ENCODE results near the gene RIC8A.

RIC8A gene

GRCh38 chr11:203945-204586 is 3.4 kb upstream of the RIC8A start:
- no peak for DNase-seq (ENCODE audit: low read depth, low spot score)

GRCh38 chr11:204587-205109 is 2.9 kb upstream of the RIC8A start:
- no peak for DNase-seq (ENCODE audit: low read depth, low spot score)

DNA sequence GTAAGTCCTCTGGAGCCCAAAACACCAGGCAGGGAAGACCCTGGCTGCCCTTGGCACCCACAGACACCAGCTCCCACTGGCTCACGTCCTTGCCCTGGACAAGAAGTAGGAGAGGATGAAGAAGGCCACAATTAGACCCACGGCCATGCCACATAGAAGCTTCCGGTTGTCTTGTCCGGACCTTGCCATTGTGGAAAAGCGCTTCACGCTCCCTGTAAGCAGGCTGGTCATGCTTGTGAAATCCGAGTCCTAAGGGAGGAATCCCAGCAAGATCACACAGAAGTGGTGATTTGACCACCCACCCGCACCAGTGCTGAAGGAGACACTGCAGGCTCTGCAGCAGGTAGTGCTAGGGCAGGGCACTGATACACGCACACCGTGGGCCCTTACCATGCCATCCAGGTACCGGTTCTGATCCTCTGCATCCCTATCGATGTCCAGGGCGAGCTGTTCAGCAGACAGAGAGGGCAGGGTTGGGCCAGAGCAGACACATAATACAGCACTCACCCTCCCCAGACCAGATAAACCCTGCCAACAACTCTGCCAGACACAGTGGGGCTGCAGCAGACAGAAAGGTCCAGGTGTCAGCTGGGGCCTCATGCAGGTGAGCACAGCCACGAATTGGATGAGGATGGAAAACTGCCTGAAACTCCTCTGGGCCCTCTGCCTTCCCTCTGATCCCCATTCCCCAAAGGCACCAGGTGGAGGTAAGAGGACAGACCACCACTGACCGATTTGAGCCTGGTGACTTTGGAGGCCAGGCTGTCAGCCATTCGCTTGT is 2.1 kb upstream of the RIC8A start:
- DNase-seq (ENCODE audit: low read depth, low spot score) = no peak

- DNase-seq (ENCODE audit: low read depth, low spot score) = no peak
These were observed 1.5 kb upstream of the RIC8A start for GRCh38 chr11:206002-206384.

DNA sequence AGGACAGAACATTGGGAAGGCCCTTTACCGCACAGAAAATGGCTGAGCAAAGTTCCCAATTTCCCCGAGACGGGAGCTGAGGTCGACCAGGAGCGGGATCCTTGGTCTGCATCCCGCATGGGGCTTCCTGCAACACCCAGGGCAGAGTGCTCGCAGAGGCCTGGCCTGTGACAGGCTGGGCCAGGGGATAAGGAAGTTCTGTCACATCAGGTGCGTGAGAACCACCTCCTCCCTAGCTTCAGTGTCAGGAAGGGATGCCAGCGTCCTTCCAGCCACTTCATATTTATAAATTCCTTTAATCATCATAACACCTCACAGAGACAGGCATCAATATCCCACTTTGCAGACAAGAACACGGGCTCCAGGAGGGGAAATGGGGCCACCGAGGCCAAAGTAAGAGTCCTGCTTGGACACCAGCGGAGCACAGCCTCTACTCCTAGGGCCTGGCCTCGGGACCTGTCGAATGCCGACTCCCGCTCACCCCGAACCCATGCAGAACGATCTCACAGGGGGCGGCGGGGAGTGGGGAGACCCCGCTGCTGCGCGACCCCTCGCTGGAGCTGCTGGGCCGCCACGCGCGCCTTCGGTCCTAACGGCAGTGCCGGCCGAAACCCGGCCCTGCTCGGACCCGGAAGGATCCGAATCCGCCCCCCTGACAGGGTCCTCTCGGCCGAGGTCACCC is 841 bp upstream of the RIC8A start:
- no peak for DNase-seq (ENCODE audit: low read depth, low spot score)

DNA sequence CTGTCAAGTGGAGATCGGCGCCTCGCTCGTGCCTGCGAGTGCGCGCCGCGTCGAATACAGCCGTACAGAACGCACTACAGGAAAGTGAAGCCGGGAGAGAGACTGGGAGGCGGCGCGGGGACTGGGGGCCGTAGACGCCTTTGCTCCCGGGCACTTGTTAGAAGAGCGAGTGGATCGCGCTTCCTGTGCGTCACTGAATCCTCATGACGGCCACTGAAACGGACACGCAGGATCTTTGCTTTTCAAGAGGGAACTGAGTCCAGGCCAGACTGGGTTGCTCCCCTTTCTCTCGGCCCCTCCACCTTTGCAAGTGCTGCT is 314 bp downstream of the RIC8A start:
- DNase-seq (ENCODE audit: low read depth, low spot score) = no peak

DNA sequence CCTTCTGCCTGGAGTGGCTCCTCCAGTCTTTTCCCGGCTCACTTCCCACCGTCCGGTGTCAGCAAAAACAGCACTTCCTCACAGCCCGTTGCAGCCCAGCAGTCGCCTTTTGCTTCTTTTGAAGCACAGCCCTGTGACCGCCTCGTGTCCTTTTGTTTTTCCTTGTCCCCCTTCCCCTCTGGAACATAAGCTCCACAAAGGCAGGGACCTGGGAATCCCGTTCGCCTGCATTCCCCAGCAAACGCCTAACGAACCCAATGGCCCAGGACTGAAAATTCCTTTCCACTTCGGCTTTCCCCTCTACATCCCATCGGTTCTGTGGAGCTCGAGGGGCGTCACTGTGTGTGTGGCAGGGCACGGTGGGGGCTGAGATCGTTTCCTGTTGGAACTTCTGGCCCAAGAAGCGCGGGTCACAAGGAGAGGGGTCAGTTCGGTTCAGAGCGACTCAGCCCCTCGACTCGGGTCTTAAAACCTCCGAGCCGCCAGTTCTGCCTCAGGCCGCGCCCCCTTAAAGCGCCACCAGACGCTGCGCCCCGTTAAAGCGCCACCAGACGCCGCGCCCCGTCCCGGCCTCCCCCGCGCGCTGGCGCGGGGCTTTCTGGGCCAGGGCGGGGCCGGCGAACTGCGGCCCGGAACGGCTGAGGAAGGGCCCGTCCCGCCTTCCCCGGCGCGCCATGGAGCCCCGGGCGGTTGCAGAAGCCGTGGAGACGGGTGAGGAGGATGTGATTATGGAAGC is 841 bp downstream of the RIC8A start:
- no peak for DNase-seq (ENCODE audit: low read depth, low spot score)

DNA sequence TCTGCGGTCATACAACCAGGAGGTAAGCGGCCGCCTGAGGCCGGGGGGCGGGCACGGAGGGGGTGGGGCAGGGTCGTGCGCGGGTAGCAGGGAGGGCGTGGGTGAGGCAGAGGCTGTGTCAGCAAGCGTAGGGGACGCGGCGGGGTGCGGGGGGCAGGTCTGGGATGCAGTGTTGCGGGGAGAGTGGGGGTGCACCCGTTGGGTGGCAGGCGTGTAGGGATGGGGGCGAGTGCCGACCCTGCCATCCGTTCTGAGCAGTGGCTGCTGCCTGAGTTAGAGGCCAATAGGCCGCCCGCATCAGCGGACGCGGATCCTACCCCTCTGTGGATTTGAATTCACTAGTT is 1.4 kb downstream of the RIC8A start:
- no peak for DNase-seq (ENCODE audit: low read depth, low spot score)

GRCh38 chr11:209275-210121 is 2.0 kb downstream of the RIC8A start:
- no peak for DNase-seq (ENCODE audit: low read depth, low spot score)

DNA sequence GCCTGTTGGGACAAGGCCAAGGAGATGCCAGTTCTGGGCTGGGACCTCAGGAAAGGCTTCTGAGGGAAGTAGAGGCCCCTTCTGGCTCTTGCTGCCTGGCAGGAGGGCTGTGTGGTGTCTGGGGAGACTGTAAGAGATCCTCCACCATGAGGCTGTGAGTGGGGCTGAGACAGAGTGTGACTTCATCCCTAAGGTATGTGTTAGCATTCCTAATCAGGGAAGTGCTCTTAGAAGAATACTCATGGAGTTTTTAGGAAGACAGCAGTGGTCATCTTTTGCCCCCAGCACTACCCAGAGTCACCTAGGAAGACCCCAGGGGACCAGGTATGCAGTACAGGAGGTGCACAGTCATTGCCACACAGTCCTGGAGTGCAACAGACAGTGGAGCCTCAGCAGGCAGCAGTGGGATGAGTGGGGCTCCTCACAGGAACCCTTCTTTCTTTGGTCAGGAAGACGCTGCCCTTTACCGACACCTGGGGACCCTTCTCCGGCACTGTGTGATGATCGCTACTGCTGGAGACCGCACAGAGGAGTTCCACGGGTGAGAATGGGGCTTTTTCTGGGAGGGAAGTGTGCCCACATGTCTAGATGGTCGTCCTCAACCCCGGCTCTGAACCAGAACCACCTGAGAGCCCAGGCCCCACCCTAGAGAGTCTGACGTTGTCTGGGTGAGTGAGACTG is 2.8 kb downstream of the RIC8A start:
- DNase-seq (ENCODE audit: low read depth, low spot score) = no peak

GRCh38 chr11:210803-211180 is 3.3 kb downstream of the RIC8A start:
- no peak for DNase-seq (ENCODE audit: low read depth, low spot score)

DNA sequence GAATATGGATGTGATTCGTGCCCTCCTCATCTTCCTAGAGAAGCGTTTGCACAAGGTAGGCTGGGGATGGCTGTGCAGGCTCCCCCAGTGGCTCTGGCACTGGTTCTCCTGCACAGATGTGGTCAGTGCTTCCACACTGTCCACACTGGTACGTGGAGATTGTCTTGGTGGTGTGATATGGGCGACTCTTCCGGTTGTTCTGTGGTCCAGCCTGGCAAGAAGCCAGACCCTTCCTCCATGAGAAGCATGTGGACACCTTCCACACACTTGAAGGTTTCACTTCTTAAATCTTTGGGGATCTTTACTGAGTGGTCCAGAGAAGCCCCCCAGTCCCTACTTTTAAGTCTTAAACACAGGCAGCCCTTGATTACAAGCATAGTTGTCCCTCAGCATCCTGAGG is 3.8 kb downstream of the RIC8A start:
- DNase-seq (ENCODE audit: low read depth, low spot score) = no peak

DNA sequence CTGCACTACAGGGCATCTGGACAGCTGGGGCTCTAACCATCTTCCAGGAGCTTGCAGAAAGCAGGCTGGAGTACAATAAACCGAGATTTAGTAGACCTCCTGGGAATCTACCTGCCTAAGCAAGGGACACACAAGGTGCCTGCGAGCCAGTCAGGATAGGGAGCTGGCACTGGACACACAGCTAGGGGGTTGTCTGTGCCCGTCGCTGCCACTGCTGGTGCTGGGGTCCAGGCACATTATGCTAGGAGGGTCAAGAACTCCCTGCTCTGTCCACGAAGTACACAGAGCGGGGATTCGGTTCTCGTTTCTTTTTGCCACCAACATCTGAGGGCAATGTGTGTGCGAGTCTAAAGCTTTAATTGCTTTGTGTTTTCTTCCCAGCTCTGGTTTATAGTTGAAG is 4.2 kb downstream of the RIC8A start:
- no peak for DNase-seq (ENCODE audit: low read depth, low spot score)

DNA sequence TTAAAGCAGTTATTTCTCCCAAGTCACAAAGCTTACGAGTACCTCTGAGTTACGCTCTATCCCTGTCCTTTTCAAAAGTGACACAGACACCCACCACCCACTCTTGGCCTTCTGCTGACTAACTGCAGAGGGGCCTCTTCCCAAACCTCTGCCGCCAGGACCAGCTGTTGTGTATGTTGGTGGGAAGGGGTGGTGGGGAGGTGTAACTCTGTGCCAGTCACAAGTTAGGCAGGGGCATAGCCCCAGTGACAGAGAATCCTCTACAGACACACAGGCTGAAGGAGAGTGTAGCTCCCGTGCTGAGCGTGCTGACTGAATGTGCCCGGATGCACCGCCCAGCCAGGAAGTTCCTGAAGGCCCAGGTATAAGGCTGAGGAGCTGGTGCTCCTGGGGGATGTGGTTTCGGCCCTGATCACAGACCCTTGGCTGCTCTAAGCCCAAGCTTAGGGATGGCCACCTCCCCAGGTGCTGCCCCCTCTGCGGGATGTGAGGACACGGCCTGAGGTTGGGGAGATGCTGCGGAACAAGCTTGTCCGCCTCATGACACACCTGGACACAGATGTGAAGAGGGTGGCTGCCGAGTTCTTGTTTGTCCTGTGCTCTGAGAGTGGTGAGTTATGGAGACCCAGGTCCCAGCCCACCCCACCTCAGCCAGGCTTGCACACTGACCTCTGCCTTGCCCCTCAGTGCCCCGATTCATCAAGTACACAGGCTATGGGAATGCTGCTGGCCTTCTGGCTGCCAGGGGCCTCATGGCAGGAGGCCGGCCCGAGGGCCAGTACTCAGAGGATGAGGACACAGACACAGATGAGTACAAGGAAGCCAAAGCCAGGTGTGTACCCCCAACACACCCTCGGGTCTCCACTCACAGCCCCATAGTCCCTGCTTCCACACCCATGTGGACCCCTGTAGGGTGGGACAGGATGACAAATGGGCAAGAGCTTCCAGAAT is 4.9 kb downstream of the RIC8A start:
- DNase-seq (ENCODE audit: low read depth, low spot score) = no peak

DNA sequence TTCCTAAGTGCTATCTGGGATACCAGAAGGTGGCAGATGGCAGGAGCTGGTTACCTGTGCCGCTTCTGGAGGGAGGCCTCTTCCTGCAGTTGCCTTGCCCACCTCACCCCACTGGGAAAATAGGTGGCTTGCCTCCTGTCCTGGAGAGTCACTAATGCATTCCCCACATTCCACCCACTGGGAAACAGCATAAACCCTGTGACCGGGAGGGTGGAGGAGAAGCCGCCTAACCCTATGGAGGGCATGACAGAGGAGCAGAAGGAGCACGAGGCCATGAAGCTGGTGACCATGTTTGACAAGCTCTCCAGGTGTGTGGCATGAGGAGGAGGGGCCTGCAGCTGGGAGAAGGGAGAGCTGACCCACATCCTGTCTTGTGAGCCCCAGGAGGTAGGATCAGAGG is 5.6 kb downstream of the RIC8A start:
- DNase-seq (ENCODE audit: low read depth, low spot score) = no peak

DNA sequence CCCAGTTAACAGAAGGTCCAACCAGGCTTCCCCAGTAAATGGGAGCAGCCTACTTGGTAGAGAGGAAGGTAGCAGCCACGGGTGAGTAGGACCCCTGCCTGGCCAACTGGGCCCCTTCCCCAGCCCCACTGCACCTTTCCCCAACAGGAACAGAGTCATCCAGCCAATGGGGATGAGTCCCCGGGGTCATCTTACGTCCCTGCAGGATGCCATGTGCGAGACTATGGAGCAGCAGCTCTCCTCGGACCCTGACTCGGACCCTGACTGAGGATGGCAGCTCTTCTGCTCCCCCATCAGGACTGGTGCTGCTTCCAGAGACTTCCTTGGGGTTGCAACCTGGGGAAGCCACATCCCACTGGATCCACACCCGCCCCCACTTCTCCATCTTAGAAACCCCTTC is 6.6 kb downstream of the RIC8A start:
- no peak for DNase-seq (ENCODE audit: low read depth, low spot score)

- no peak for DNase-seq (ENCODE audit: low read depth, low spot score)
These were observed 8.1 kb downstream of the RIC8A start for GRCh38 chr11:215581-216037.

DNA sequence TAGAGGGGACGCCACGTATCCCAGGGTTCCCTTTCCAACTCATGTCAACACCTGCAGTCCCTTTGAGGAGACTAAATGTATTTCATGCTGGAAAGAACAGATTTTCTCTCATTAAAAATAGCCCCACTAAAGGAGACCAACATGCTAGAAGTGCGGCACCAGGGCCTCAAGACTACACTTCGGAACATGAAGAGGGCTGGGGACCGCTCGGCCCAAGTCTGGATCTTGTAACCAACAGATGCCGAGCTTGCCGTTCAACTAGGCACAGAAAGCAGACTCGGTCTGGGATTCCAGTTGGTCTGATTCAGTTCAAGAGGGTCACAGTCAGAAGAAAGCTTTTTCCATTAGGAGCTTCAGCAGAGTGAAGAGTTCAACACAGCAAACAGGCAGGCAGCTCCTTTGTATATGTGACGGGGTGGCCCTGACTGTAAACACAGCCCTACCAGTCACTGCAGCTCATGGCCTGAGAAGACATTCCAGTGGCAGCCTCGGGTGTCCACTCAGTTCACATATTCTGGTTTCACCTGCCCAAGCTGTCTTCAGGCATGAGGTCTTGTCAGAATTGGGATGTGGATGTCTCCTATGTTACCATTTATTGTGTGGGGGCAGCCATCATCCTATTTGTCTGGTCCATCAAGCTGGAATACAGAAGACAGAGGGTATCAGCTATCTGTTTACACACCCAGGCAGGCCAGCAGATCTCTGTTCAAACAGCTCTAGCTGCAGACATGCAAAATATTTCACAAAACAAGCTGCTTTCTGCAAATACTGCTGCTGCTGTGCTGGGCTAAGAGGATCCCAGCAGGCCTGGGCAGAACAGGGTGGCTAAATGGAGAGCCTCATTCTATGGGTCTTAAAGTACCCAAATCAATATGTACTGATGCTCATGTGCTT is 8.8 kb downstream of the RIC8A start:
- DNase-seq (ENCODE audit: low read depth, low spot score) = no peak

DNA sequence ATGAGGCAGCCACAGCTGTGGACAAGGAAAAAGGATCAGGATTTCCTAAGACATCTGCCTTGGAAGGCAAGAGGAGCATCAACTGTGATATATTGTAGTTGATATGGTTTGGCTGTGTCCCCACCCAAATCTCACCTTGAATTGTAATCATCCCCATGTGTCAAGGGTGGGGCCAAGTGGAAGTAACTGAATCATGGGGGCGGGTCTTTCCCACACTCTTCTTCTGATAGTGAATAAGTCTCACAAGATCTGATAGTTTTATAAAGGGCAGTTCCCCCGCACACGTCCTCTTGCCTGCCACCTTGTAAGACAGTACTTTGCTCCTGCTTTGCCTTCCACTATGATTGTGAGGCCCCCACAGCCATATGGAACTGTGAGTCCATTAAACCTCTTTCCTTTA is 10.2 kb downstream of the RIC8A start:
- no peak for DNase-seq (ENCODE audit: low read depth, low spot score)

All from iPS DF 19.7 (cell line).